CD8-positive, alpha-beta memory T cell (primary cell): ENCODE data around the gene ATF7. TPM values are rescaled to one million over a fixed set of nuclear protein-coding genes. Genes with fewer than 3 reads are reported as not detected.

Source experiments
- CTCF ChIA-PET: fragments of 350-600 bp; sonication (Branson Sonifier 250); formaldehyde crosslinking; loops from one replicate; lab custom pipeline; 2021; ENCODE audit warnings: antibody characterized with exemption; lab: Charles Lee
- POLR2A ChIA-PET: fragments of 350-600 bp; sonication (Branson Sonifier 250); formaldehyde crosslinking; loops from one replicate; lab custom pipeline; 2021; ENCODE audit warnings: antibody characterized with exemption; lab: Charles Lee
- DNase-seq, 5 donors: peaks; one replicate each; pipeline versions ENCODE4 v3.0.0 to v3.0.0-alpha.2; 2020 to 2022; ENCODE audit warnings: mixed read lengths in 1 of 5
- H3K27ac ChIP-seq: one replicate; pipeline ENCODE4 v1.7.0; 2013; ENCODE audit warnings: low read depth, mild to moderate bottlenecking, low read length, moderate library complexity
- H3K27me3 ChIP-seq: 2 replicates; pipeline ENCODE4 v1.7.0; 2013; ENCODE audit warnings: low read length, mild to moderate bottlenecking; ENCODE audit not compliant: insufficient read depth, poor library complexity, severe bottlenecking
- H3K36me3 ChIP-seq: 2 replicates; pipeline ENCODE4 v1.7.0; 2013; ENCODE audit warnings: mild to moderate bottlenecking, low read length, moderate library complexity; ENCODE audit not compliant: insufficient read depth
- H3K4me1 ChIP-seq: 2 replicates; pipeline ENCODE4 v1.7.0; 2013; ENCODE audit warnings: mild to moderate bottlenecking, low read length, moderate library complexity; ENCODE audit not compliant: insufficient read depth
- H3K4me3 ChIP-seq: 2 replicates; pipeline ENCODE4 v1.7.0; 2013; ENCODE audit warnings: mild to moderate bottlenecking, low read length
- H3K9me3 ChIP-seq: 2 replicates; pipeline ENCODE4 v1.7.0; 2013; ENCODE audit warnings: mild to moderate bottlenecking, low read length
- H3K27ac Mint-ChIP-seq, 8 donors: one replicate each; pipeline ENCODE4 v1.8.0; 2020 to 2021; ENCODE audit warnings: mixed read lengths in 8 of 8, mild to moderate bottlenecking in 6 of 8, inconsistent platforms in 3 of 8, moderate library complexity in 3 of 8
- H3K27me3 Mint-ChIP-seq, 2 donors: one replicate each; pipeline ENCODE4 v1.8.0; 2020 to 2021; ENCODE audit warnings: mixed read lengths in 2 of 2, mild to moderate bottlenecking in 1 of 2, moderate library complexity in 1 of 2
- H3K36me3 Mint-ChIP-seq, 3 donors: one replicate each; pipeline ENCODE4 v1.8.0; 2020 to 2021; ENCODE audit warnings: mixed read lengths in 3 of 3, inconsistent platforms in 1 of 3, mild to moderate bottlenecking in 1 of 3
- H3K4me1 Mint-ChIP-seq, 3 donors: one replicate each; pipeline ENCODE4 v1.8.0; 2020 to 2021; ENCODE audit warnings: mixed read lengths in 3 of 3, inconsistent platforms in 1 of 3, mild to moderate bottlenecking in 1 of 3
- H3K4me3 Mint-ChIP-seq, 7 donors: one replicate each; pipeline ENCODE4 v1.8.0; 2020 to 2021; ENCODE audit warnings: mixed read lengths in 7 of 7, mild to moderate bottlenecking in 6 of 7, moderate library complexity in 4 of 7, inconsistent platforms in 2 of 7
- H3K9me3 Mint-ChIP-seq, 5 donors: one replicate each; pipeline ENCODE4 v1.8.0; 2020 to 2022; ENCODE audit warnings: mixed read lengths in 5 of 5, mild to moderate bottlenecking in 3 of 5, moderate library complexity in 2 of 5, inconsistent platforms in 1 of 5
- polyA plus RNA-seq: library from polyadenylated mRNA; unstranded; fragments of 300-500 nt; fragmentation: Illumina TruSeq; gene quantifications from one replicate; pipeline ENCODE4 v1.2.3, GENCODE V29; 2021
- total RNA-seq, 2 experiments: library from RNA; stranded (reverse); gene quantifications; one replicate each; pipeline ENCODE4 v1.2.3, GENCODE V29; 2021

ATF7 gene
- total and polyA plus RNA-seq, 3 experiments from 2014 or later = 13.4 to 28.1 (median 27.6) TPM

DNA sequence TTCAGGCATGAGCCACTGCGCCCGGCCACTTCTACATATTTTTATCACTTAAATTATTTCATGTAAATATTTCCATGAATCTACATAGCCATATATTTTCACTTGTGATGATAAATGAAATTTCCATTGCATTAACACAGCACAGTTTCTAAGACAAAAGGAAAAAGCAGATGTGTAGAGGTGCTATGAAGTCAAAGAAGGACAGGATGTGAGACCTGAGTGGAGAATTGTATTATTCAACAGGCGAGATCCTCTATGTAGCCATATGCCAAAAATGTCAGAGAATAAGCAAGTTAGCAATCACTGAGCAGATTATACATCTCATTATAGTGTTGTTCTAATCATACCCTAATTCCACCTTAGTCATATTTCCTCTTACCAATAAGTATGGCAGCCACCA lies 38.1 kb downstream of the ATF7 start:
- Mint-ChIP-seq H3K27ac (peak overlapping the region in 1 of 8 donors; percentile 77), H3K27me3 (no peaks in the 10 kb centered on the region), H3K4me3 (no peak overlapping the region), H3K4me1 (peaks cover 13 to 49% (median 45%) of the 10 kb centered on the region in 3 donors), H3K9me3 (no peaks in the 10 kb centered on the region), H3K36me3 (peaks cover 4 to 9% (median 8%) of the 10 kb centered on the region in 3 donors)
- Histone ChIP-seq H3K27me3 (no peaks in the 10 kb centered on the region), H3K36me3 (no peaks in the 10 kb centered on the region), H3K4me3 (no peak overlapping the region), H3K4me1 (peaks cover 13% of the 10 kb centered on the region), H3K9me3 (no peaks in the 10 kb centered on the region), H3K27ac (no peak overlapping the region)
- ChIA-PET POLR2A (no interaction called here), CTCF (interaction anchor here (1.7 kb wide), 1 partner anchor 11 kb away, joined by 4 read pairs; no protein-coding TSS in a partner anchor)
- no peak for DNase-seq

DNA sequence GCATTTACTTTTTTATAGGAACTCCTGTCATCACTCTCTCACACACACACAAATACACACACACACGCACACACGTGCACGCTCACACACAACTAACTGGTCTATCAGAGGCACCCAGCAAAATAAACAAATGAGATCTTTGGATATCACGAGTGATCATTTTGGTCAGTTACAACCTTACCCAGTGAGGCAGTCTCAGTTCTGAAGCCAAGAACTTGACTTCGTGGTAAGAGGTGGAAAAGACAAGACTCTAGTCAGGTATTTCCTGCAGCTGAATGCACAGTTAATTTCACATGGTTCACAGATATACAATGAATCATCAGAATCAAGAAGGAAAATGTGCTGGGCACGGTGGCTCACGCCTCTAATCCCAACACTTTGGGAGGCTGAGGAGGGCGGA lies 39.4 kb downstream of the ATF7 start:
- CTCF ChIA-PET = no interaction called here
- Histone ChIP-seq H3K27ac (no peak overlapping the region), H3K4me3 (no peak overlapping the region), H3K36me3 (no peaks in the 10 kb centered on the region), H3K4me1 (peaks cover 13% of the 10 kb centered on the region), H3K9me3 (no peaks in the 10 kb centered on the region), H3K27me3 (no peaks in the 10 kb centered on the region)
- H3K4me1 Mint-ChIP-seq = peaks cover 13 to 41% (median 38%) of the 10 kb centered on the region in 3 donors
- H3K4me3 Mint-ChIP-seq = no peak overlapping the region
- H3K36me3 Mint-ChIP-seq = peaks cover 4 to 8% (median 8%) of the 10 kb centered on the region in 3 donors
- no peaks in the 10 kb centered on the region for H3K9me3 Mint-ChIP-seq
- no peak for DNase-seq
- H3K27me3 Mint-ChIP-seq = no peaks in the 10 kb centered on the region
- POLR2A ChIA-PET = interaction anchor here (1.0 kb wide), 1 partner anchor 25 kb away, joined by 3 read pairs; no protein-coding TSS in a partner anchor
- peak overlapping the region in 1 of 8 donors; percentile 4 for H3K27ac Mint-ChIP-seq

DNA sequence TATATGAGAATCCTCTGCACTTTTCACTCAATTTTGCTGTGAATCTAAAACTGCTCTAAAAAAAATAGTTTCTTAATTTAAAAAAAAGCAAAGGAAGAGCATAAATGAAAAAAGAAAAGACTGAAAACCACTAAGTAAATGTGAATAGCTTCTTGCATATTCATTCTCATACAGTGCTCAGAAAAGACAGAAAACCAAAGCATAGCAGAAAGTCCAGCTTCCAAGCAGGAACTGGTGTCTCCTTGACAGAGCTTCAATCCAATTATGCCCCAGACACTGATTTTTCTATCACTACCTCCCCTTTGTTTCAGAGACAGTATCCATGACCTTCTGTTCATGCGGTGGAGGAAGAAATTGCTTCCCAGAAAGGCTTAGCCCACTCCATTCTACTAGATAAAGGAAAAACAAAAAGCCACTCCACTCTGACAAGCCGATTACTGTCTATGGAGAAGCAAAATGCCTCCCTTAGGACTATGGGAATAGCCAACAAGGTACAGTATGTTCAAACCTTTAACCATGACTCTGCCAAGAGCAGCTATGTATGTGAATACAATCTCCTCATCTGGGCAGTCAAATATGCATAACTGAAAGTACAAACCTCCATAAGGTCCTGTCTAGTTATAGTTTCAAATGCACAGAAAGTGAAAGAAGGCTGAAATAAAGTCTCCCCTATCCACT lies 40.6 kb downstream of the ATF7 start:
- Histone ChIP-seq H3K36me3 (no peaks in the 10 kb centered on the region), H3K27me3 (no peaks in the 10 kb centered on the region), H3K4me1 (peaks cover 6% of the 10 kb centered on the region), H3K27ac (no peak overlapping the region), H3K9me3 (no peaks in the 10 kb centered on the region), H3K4me3 (no peak overlapping the region)
- ChIA-PET POLR2A (no interaction called here), CTCF (no interaction called here)
- Mint-ChIP-seq H3K4me3 (no peak overlapping the region), H3K27ac (peak overlapping the region in 1 of 8 donors; percentile 6), H3K9me3 (no peaks in the 10 kb centered on the region), H3K36me3 (peaks cover 4 to 9% (median 8%) of the 10 kb centered on the region in 3 donors), H3K4me1 (peaks cover 12 to 43% (median 39%) of the 10 kb centered on the region in 3 donors), H3K27me3 (no peaks in the 10 kb centered on the region)
- DNase-seq = no peak

DNA sequence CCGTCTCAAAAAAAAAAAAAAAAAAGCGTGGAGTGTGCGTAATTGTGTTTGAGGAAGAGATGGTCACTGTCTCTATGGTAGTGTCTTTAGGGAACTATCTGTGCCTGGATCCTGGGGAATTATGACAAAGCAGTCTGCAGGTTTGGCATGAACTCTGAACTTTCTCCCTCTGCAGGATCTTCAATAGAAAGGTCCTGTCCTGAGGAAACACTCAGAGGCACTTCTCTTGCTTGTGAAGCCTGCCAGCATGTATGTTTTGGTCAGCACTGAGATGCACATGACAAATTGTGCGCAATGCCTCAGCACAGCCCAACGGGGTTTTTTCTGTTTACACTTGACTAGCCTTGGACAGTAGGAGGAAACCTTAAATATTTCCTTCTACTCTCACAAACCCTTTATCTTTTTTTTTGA lies 46.6 kb downstream of the ATF7 start:
- H3K9me3 ChIP-seq = no peaks in the 10 kb centered on the region
- no peaks in the 10 kb centered on the region for H3K9me3 Mint-ChIP-seq
- no peak for DNase-seq
- no peak overlapping the region for H3K4me3 Mint-ChIP-seq
- no peaks in the 10 kb centered on the region for H3K4me1 ChIP-seq
- CTCF ChIA-PET = no interaction called here
- POLR2A ChIA-PET = no interaction called here
- H3K36me3 Mint-ChIP-seq = peaks cover 6 to 22% (median 11%) of the 10 kb centered on the region in 3 donors
- no peaks in the 10 kb centered on the region for H3K36me3 ChIP-seq
- H3K27ac ChIP-seq = no peak overlapping the region
- H3K27me3 Mint-ChIP-seq = no peaks in the 10 kb centered on the region
- H3K27ac Mint-ChIP-seq = no peak overlapping the region
- no peaks in the 10 kb centered on the region for H3K27me3 ChIP-seq
- no peak overlapping the region for H3K4me3 ChIP-seq
- peaks cover 13 to 26% (median 26%) of the 10 kb centered on the region in 3 donors for H3K4me1 Mint-ChIP-seq

GRCh38 chr12:53578783-53579182 lies 47.4 kb downstream of the ATF7 start:
- H3K4me1 Mint-ChIP-seq = peaks cover 13 to 26% (median 23%) of the 10 kb centered on the region in 3 donors
- no peaks in the 10 kb centered on the region for H3K27me3 Mint-ChIP-seq
- no peak overlapping the region for H3K4me3 ChIP-seq
- H3K27me3 ChIP-seq = no peaks in the 10 kb centered on the region
- no peaks in the 10 kb centered on the region for H3K36me3 ChIP-seq
- peaks cover 3 to 22% (median 11%) of the 10 kb centered on the region in 3 donors for H3K36me3 Mint-ChIP-seq
- H3K4me3 Mint-ChIP-seq = no peak overlapping the region
- ChIA-PET POLR2A (no interaction called here), CTCF (interaction anchor here (0.7 to 0.8 kb wide), 2 partner anchors 36 to 76 kb away, joined by 3 read pairs; no protein-coding TSS in a partner anchor)
- H3K9me3 ChIP-seq = no peaks in the 10 kb centered on the region
- no peak overlapping the region for H3K27ac ChIP-seq
- H3K9me3 Mint-ChIP-seq = no peaks in the 10 kb centered on the region
- H3K4me1 ChIP-seq = no peaks in the 10 kb centered on the region
- H3K27ac Mint-ChIP-seq = peak overlapping the region in 1 of 8 donors; percentile 47
- DNase-seq = no peak

GRCh38 chr12:53577941-53578352 lies 48.2 kb downstream of the ATF7 start:
- H3K27ac Mint-ChIP-seq = peak overlapping the region in 1 of 8 donors; percentile 12
- Histone ChIP-seq H3K36me3 (no peaks in the 10 kb centered on the region), H3K4me1 (no peaks in the 10 kb centered on the region), H3K27ac (no peak overlapping the region), H3K9me3 (no peaks in the 10 kb centered on the region), H3K27me3 (no peaks in the 10 kb centered on the region), H3K4me3 (no peak overlapping the region)
- H3K9me3 Mint-ChIP-seq = no peaks in the 10 kb centered on the region
- ChIA-PET POLR2A (no interaction called here), CTCF (no interaction called here)
- H3K4me3 Mint-ChIP-seq = no peak overlapping the region
- H3K27me3 Mint-ChIP-seq = no peaks in the 10 kb centered on the region
- H3K4me1 Mint-ChIP-seq = peaks cover 10 to 23% (median 18%) of the 10 kb centered on the region in 3 donors
- peaks cover 3 to 19% (median 11%) of the 10 kb centered on the region in 3 donors for H3K36me3 Mint-ChIP-seq
- DNase-seq = no peak

DNA sequence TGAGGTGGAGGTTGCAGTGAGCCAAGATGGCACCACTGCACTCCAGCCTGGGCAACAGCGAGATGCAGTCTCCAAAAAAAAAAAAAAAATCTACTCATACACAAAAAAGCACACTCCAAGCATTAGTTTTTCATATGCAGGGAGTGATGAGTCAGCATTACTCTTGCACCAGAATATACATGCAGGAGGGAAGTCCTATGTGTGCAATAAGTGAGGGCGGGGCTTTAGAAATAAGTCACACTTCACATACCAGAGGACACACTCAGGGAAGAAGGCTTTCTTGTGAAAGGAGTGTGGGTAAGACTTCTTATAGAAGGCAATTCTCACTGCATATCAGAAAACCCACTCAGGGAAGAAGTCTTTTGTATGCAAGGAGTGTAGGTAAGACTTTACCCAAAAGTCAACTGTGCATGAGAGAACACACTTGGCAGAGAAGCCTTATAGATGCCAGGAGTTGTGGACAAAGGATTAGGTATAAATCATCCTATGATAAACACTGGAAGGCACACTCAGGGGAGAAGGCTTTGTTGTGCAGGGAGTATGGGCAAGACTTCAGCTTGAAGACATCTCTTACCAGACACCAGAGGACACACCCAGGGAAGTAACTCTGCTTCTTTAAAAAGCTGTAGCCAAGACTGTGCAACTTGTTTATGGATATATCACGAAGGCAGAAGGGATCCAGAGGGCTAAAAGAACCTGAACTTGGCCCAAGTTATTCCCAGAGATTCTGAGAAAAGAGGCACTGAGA lies 50.5 kb downstream of the ATF7 start:
- no peak overlapping the region for H3K27ac ChIP-seq
- no peak for DNase-seq
- Mint-ChIP-seq H3K36me3 (peaks cover 3 to 23% (median 12%) of the 10 kb centered on the region in 3 donors), H3K9me3 (no peaks in the 10 kb centered on the region), H3K27me3 (no peaks in the 10 kb centered on the region), H3K27ac (peak overlapping the region in 2 of 8 donors; percentile 8 to 50), H3K4me1 (peaks cover 14 to 30% (median 26%) of the 10 kb centered on the region in 3 donors), H3K4me3 (no peak overlapping the region)
- H3K4me3 ChIP-seq = no peak overlapping the region
- peaks cover 14% of the 10 kb centered on the region for H3K4me1 ChIP-seq
- H3K27me3 ChIP-seq = no peaks in the 10 kb centered on the region
- CTCF ChIA-PET = interaction anchor here (1.5 kb wide), 1 partner anchor 14 kb away, joined by 4 read pairs; no protein-coding TSS in a partner anchor
- no peaks in the 10 kb centered on the region for H3K36me3 ChIP-seq
- no peaks in the 10 kb centered on the region for H3K9me3 ChIP-seq
- POLR2A ChIA-PET = no interaction called here
